Nephron progenitor cell (in vitro differentiated cells): Measurements from ENCODE around the gene CAMK1D.

Source experiments
- DNase-seq: peaks from one replicate; pipeline ENCODE4 v3.0.0; 2021
- H3K27ac Mint-ChIP-seq: 2 replicates; pipeline ENCODE4 v1.8.0; 2021; ENCODE audit warnings: mild to moderate bottlenecking, moderate library complexity, mixed read lengths
- H3K27me3 Mint-ChIP-seq: 2 replicates; pipeline ENCODE4 v1.8.0; 2021; ENCODE audit warnings: mild to moderate bottlenecking, low read depth, mixed read lengths; ENCODE audit not compliant: poor library complexity
- H3K36me3 Mint-ChIP-seq: 2 replicates; pipeline ENCODE4 v1.8.0; 2021; ENCODE audit warnings: low read depth, mixed read lengths
- H3K4me1 Mint-ChIP-seq: 2 replicates; pipeline ENCODE4 v1.8.0; 2021; ENCODE audit warnings: mixed read lengths
- H3K4me3 Mint-ChIP-seq: 2 replicates; pipeline ENCODE4 v1.8.0; 2021; ENCODE audit warnings: mild to moderate bottlenecking, moderate library complexity, mixed read lengths
- H3K9me3 Mint-ChIP-seq: 2 replicates; pipeline ENCODE4 v1.8.0; 2021; ENCODE audit warnings: mild to moderate bottlenecking, moderate library complexity, mixed read lengths
- TF ChIP-seq, protein P1 (sequence below): fragments of 200-600 bp; sonication (generic); IDR thresholded peaks from 2 replicates; pipeline ENCODE4 v1.5.0; 2021; ENCODE audit warnings: antibody characterized with exemption

CAMK1D gene

DNA sequence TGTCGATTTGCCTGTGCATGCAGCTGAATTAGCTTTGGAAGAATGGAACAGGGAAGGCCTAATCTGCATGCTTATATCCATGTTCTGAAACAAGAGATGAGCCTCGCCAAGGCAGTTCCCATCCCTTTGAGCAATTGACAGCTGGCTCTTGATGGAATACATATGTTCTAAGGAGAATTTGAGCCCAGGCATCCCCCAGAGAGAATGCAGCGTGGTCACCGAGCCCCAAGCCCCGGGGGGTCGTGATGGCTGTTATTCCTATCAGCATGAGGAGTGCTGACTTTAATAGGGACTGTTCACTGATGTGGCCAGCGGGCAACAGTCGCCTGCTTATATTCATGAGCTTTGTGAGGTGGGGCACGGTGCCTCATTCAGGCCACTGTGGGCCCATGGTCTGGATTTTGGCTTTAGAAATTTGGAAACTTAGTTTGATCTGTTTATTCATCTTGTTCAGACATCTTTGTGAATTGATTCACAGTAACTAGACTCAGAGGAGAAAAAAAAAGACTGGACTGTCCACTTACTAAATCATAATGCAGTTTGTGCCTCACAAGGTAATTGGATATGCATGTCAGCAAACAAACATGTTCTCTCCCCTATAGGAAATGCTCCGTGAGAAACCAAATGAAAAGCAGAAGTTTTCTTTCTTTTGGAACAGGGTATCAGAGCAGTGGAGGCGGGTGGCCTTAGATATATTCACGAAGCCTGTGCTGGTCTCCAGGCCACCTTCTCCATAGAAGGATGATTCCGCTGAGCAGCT lies 447.2 kb downstream of the CAMK1D start:
- Mint-ChIP-seq H3K36me3 (peaks cover 17% of the 10 kb centered on the region), H3K9me3 (peaks cover 15% of the 10 kb centered on the region), H3K4me3 (no peak overlapping the region), H3K4me1 (peaks cover 70% of the 10 kb centered on the region), H3K27ac (no peak overlapping the region), H3K27me3 (peaks cover 6% of the 10 kb centered on the region)
- no peak for DNase-seq
- TF ChIP-seq, protein P1, sequence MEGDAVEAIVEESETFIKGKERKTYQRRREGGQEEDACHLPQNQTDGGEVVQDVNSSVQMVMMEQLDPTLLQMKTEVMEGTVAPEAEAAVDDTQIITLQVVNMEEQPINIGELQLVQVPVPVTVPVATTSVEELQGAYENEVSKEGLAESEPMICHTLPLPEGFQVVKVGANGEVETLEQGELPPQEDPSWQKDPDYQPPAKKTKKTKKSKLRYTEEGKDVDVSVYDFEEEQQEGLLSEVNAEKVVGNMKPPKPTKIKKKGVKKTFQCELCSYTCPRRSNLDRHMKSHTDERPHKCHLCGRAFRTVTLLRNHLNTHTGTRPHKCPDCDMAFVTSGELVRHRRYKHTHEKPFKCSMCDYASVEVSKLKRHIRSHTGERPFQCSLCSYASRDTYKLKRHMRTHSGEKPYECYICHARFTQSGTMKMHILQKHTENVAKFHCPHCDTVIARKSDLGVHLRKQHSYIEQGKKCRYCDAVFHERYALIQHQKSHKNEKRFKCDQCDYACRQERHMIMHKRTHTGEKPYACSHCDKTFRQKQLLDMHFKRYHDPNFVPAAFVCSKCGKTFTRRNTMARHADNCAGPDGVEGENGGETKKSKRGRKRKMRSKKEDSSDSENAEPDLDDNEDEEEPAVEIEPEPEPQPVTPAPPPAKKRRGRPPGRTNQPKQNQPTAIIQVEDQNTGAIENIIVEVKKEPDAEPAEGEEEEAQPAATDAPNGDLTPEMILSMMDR: no peak

DNA sequence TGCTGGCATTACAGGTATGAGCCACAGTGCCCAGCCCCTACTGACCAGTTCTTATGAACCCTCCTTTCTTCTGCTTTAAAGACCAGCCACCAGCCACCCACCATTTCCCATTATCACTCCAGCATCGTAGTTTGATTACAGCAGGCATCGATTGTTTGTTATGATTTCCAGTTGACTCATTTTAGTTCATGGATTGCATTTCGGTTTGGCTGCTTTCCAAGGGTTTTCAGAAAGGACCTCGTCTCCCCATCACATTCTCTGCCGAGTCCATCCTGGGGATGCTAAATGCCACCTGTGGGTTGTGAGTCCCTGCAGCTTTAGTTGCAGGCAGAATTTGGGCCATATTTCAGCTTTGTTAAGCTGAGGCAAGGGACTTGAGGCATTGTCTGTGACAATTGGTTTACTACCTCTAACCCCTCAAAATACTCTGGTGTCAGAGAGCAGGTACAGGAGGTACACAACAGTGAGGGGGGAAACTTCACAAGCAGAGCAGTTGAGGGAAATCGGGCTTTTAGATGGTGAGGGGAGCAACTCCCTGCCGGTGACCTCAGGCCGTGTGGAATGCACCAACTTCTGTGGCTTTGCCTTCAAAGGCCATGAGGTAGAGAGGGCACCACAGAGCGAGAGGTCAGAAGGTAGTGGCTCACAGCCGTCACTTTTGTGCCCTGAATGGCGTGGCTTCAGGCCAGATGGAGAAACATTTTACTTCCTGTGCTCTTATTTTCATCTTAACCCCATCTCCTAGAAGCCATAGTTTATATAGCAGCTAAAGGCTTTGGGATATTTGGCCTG lies 448.3 kb downstream of the CAMK1D start:
- Mint-ChIP-seq H3K4me3 (no peak overlapping the region), H3K27ac (peak overlapping the region; percentile 87), H3K36me3 (peaks cover 12% of the 10 kb centered on the region), H3K27me3 (peaks cover 10% of the 10 kb centered on the region), H3K4me1 (peaks cover 78% of the 10 kb centered on the region), H3K9me3 (peaks cover 11% of the 10 kb centered on the region)
- DNase-seq: no peak
- TF ChIP-seq, protein P1: no peak

DNA sequence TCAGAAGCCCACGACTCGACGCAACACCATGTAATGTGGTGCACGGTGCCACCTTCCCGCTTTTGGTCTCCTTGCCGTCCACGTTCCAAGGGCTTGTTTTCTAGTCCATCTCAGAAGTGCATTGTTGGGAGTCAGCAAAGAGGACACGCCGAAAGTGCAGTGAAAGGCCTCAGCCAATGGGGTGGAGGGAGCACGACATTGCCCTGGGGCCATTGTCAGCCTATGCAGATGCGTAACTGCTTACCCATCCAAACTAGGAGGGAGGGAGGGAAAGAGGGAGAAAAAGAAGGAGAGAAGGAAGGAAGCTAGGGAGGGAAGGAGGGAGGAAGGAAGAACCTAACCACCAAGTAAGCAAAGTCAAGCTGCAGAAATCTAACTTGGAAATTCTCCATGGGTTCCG lies 449.8 kb downstream of the CAMK1D start:
- TF ChIP-seq, protein P1: no peak
- Mint-ChIP-seq H3K27ac (peak overlapping the region; percentile 91), H3K9me3 (no peaks in the 10 kb centered on the region), H3K4me1 (peaks cover 75% of the 10 kb centered on the region), H3K4me3 (peak overlapping the region; percentile 15), H3K36me3 (peaks cover under 1% of the 10 kb centered on the region), H3K27me3 (peaks cover 4% of the 10 kb centered on the region)
- no peak for DNase-seq

DNA sequence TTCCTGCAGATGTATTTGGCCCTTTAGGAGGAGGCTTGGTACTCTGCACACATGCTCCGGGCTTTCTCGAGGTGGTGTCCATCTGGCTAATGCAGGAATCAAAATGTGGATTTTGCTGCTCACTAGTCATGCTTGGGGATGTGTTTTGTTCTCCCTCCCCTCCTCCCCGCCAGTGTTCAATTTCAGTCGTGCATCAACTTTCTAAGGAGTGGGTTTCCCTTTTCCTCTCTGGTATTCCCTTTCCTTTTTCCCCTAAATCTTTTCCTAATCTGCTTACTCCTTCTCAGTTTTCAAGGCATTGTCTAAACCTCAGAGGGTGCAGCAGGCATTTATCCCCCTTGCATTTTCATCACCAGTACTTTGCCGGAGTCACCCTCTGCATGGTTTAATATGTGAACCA lies 450.4 kb downstream of the CAMK1D start:
- H3K4me1 Mint-ChIP-seq: peaks cover 75% of the 10 kb centered on the region
- peak overlapping the region; percentile 91 for H3K27ac Mint-ChIP-seq
- TF ChIP-seq, protein P1: no peak
- H3K36me3 Mint-ChIP-seq: no peaks in the 10 kb centered on the region
- H3K27me3 Mint-ChIP-seq: peaks cover 4% of the 10 kb centered on the region
- DNase-seq: no peak
- H3K9me3 Mint-ChIP-seq: no peaks in the 10 kb centered on the region
- peak overlapping the region; percentile 31 for H3K4me3 Mint-ChIP-seq

DNA sequence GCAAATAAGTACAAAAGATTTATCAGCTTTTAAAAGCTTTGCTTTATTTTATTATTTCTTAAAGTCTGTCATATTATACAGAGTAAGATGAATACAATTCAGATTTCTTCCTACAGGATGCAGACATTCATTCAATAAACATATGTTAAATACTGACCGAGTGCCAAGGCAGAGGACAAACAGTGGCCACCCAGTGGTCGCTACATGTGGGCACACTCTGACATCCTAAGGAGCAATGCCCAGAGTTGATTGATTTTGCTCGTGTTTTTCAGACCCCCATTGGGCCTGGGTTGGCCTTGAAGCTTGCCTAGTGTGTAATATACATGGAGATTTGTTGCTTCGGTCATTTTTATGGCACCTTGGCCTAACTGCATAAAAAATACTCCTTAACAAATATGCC lies 451.0 kb downstream of the CAMK1D start:
- no peak for DNase-seq
- Mint-ChIP-seq H3K4me1 (peaks cover 71% of the 10 kb centered on the region), H3K27me3 (peaks cover 4% of the 10 kb centered on the region), H3K36me3 (no peaks in the 10 kb centered on the region), H3K27ac (no peak overlapping the region), H3K4me3 (no peak overlapping the region), H3K9me3 (no peaks in the 10 kb centered on the region)
- TF ChIP-seq, protein P1: peak; percentile 36
